Memory B cell (primary cell): ENCODE results near the gene LRGUK.
"Not testable (repeated sequence)": the region's sequence is repeated elsewhere in the genome, so short reads cannot be mapped to it uniquely, and the experiment has no call there.

Experiments used
- ATAC-seq: fragments of 150-1000 bp; cut with Tn5 transposase; 2 replicates; pipeline ENCODE4 v1.10.0; 2021; ENCODE audit warnings: low read depth, mild to moderate bottlenecking, moderate library complexity
- DNase-seq, 2 donors: peaks; one replicate each; pipeline ENCODE4 v3.0.0; 2022; ENCODE audit warnings: low spot score in 2 of 2
- H3K27ac Mint-ChIP-seq: one replicate; pipeline ENCODE4 v1.8.0; 2022; ENCODE audit warnings: mild to moderate bottlenecking, moderate library complexity, mixed read lengths
- H3K27me3 Mint-ChIP-seq: one replicate; pipeline ENCODE4 v1.8.0; 2022; ENCODE audit warnings: mixed read lengths
- H3K36me3 Mint-ChIP-seq: one replicate; pipeline ENCODE4 v1.8.0; 2022; ENCODE audit warnings: mild to moderate bottlenecking, mixed read lengths
- H3K4me1 Mint-ChIP-seq: one replicate; pipeline ENCODE4 v1.8.0; 2022; ENCODE audit warnings: mixed read lengths
- H3K4me3 Mint-ChIP-seq: one replicate; pipeline ENCODE4 v1.8.0; 2022; ENCODE audit warnings: mild to moderate bottlenecking, moderate library complexity, mixed read lengths
- H3K9me3 Mint-ChIP-seq: one replicate; pipeline ENCODE4 v1.8.0; 2022; ENCODE audit warnings: mixed read lengths

Gene LRGUK

DNA sequence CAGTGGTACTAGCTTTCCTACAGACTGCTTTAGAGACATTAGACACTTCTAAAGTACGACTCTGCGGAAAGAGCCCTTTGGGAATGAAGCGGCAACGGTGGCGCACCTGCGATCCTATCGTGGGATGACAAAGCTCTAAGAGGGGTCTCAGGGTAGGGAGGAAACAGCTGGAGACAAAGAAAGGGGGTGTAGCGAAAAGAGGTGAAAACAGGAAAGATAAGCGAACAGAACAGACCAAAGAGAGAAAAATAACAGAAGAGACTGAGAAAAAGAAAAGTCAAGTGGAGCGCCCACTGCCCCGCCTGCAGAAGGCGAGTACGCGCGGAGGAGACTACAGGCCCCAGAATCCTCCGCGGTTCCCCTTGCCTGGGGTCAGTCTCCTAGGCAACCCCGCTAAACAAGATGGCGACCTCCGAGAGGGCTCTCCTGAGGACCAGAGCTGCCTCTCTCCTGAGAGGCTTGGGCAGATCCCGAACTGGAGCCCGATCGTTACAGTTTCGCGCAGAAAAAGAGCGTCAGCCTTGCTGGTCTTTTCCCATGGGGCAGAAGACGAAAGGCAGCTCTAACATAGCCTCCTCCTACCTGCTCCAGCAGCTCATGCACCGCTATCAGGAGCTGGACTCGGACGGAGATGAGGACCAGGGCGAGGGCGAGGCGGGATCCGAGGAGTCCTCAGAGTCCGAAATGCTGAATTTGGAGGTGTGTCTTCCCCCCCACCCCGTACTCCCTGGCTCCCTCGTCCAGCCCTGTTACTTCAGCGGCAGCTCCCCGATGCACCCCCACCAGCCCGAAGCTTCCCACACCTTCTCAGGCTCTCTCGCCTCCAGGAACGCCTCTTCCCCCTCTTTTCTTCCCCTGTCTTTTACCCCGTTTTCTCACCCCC is at the start of gene LRGUK:
TSS of gene LRGUK (plus strand) at position 375 of the 883 bp plus-strand sequence. CDS start at position 403, 28 bp downstream.
- H3K9me3 Mint-ChIP-seq: no peaks in the 10 kb centered on the region
- peaks cover 13% of the 10 kb centered on the region for H3K4me1 Mint-ChIP-seq
- peak within 1 kb of the TSS; percentile 86 for H3K4me3 Mint-ChIP-seq
- peaks cover 16% of the 10 kb centered on the region for H3K27me3 Mint-ChIP-seq
- ATAC-seq: peak; percentile 100
- peaks cover 2% of the 10 kb centered on the region for H3K36me3 Mint-ChIP-seq
- peak within 1 kb of the TSS; percentile 46 for H3K27ac Mint-ChIP-seq
- DNase-seq: peak; percentile 67 to 73

- not testable (repeated sequence) for H3K9me3 Mint-ChIP-seq, H3K4me1 Mint-ChIP-seq, H3K27ac Mint-ChIP-seq, DNase-seq, ATAC-seq, H3K4me3 Mint-ChIP-seq, H3K27me3 Mint-ChIP-seq
- H3K36me3 Mint-ChIP-seq: peaks cover 16% of the 10 kb centered on the region
Measured at GRCh38 chr7:134077560-134077959, 49.6 kb upstream of the LRGUK start.

- no peak for ATAC-seq
- Mint-ChIP-seq H3K9me3 (peaks cover 6% of the 10 kb centered on the region), H3K27me3 (no peaks in the 10 kb centered on the region), H3K4me1 (no peaks in the 10 kb centered on the region), H3K27ac (no peak overlapping the region), H3K36me3 (peaks cover 16% of the 10 kb centered on the region), H3K4me3 (no peak overlapping the region)
- DNase-seq: no peak
Measured at GRCh38 chr7:134078991-134079390, 48.1 kb upstream of the LRGUK start.

GRCh38 chr7:134081695-134082094 is 45.4 kb upstream of the LRGUK start:
- H3K4me3 Mint-ChIP-seq: no peak overlapping the region
- ATAC-seq (no peak), DNase-seq (no peak)
- H3K36me3 Mint-ChIP-seq: peaks cover 2% of the 10 kb centered on the region
- no peak overlapping the region for H3K27ac Mint-ChIP-seq
- H3K9me3 Mint-ChIP-seq: peaks cover 2% of the 10 kb centered on the region
- H3K27me3 Mint-ChIP-seq: no peaks in the 10 kb centered on the region
- peaks cover 7% of the 10 kb centered on the region for H3K4me1 Mint-ChIP-seq

GRCh38 chr7:134083766-134084487 is 43.2 kb upstream of the LRGUK start:
- Mint-ChIP-seq H3K36me3 (peaks cover 3% of the 10 kb centered on the region), H3K4me3 (no peak overlapping the region), H3K4me1 (peaks cover 7% of the 10 kb centered on the region), H3K27ac (no peak overlapping the region), H3K9me3 (no peaks in the 10 kb centered on the region), H3K27me3 (no peaks in the 10 kb centered on the region)
- ATAC-seq (no peak), DNase-seq (no peak)

DNA sequence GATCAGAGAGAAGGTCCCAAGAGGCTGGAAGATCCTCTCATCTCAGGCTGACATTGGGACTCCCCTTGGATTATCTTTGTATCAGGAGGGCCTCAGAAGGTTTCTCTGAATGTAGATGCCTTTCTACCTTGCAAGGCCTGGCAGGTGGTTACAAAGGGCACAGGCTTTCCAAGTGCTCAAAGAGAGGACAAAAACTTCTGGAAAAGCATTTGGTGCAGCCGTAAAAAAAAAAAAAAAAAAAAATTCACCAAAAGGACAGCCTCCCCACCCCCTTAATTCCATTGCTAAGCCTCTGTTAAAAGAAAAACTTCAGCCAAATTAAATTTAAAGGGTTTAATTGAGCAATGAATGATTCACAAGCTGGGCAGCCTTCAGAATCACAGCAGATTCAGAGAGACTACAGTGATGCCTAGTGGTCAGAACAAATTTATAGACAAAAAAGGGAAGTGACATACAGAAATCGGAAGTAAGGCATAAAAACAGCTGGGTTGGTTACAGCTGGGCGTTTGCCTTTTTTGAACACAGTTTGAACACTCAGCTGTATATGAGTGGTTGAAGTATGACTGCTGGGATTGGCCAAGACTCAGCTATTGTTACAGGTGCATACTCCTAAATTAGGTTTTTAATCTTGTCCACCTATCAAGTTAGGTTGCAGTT is 42.5 kb upstream of the LRGUK start:
- H3K27me3 Mint-ChIP-seq: no peaks in the 10 kb centered on the region
- H3K4me3 Mint-ChIP-seq: no peak overlapping the region

GRCh38 chr7:134085311-134085710 is 41.8 kb upstream of the LRGUK start:
- Mint-ChIP-seq H3K4me1 (peaks cover 7% of the 10 kb centered on the region), H3K4me3 (no peak overlapping the region), H3K9me3 (peaks cover 6% of the 10 kb centered on the region), H3K36me3 (peaks cover 10% of the 10 kb centered on the region), H3K27me3 (no peaks in the 10 kb centered on the region), H3K27ac (no peak overlapping the region)
- DNase-seq (no peak), ATAC-seq (no peak)

More for the DNA sequence above, 42.5 kb upstream of the LRGUK start:
- peak; percentile 96 for ATAC-seq
- peak in 1 of 2 donors; percentile 38 for DNase-seq
- Mint-ChIP-seq H3K9me3 (peaks cover 3% of the 10 kb centered on the region), H3K36me3 (peaks cover 6% of the 10 kb centered on the region), H3K27ac (no peak overlapping the region), H3K4me1 (peaks cover 7% of the 10 kb centered on the region)

DNA sequence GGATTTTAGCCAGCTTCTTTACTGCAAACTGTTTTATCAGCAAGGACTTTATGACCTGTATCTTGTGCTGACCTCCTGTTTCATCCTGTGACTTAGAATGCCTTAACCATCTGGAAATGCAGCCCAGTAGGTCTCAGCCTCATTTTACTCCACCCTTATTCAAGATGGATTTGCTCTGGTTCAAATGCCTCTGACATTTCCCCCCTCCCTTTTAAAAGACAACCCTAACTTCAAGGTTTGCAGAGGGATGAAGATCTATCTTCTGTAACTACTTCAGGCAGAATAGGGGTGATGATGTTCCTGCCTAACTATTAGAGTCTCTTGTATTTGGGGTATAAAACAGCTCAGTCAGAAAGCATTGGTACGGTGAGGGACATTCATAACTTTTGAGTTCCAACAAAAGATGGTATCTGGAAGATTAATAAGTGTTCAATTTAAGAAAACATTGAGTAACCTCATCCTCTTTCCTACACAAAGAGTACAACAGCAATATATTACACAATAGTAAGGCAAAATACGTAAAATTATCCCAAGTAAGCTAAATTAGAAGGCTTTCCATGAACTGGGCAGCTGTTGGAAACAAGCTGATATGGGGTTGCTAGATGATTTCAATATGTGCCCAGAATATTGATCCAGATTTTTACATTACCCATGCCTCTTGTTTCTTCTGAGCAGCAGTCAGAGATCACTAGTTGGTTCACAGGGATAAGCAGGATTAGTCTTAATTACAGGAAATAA is 40.0 kb upstream of the LRGUK start:
- Mint-ChIP-seq H3K27ac (no peak overlapping the region), H3K9me3 (peaks cover 6% of the 10 kb centered on the region), H3K4me1 (peaks cover 7% of the 10 kb centered on the region), H3K27me3 (no peaks in the 10 kb centered on the region), H3K36me3 (peaks cover 10% of the 10 kb centered on the region), H3K4me3 (no peak overlapping the region)
- no peak for DNase-seq
- ATAC-seq: no peak

DNA sequence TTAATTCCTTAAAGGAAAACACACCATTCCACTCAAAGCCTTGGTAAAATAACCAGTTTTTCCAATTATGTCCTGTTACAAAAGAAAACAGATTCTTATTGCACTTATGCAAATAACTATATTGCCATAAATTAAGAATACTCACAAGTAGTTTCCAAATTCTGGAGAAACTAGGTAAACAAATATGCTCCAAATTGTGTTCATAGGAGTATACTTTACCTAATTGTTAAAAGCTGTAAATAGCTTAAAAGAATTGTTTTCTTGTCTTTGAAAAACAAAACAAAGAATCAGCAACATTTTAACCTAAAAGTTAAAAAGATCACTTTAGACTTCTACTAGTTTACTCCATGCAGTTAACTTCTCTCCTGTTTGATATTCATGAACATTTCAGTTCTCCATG is 38.9 kb upstream of the LRGUK start:
- ATAC-seq: no peak
- H3K4me1 Mint-ChIP-seq: peaks cover 7% of the 10 kb centered on the region
- H3K9me3 Mint-ChIP-seq: peaks cover 8% of the 10 kb centered on the region

GRCh38 chr7:134089446-134089845 is 37.7 kb upstream of the LRGUK start:
- DNase-seq (no peak), ATAC-seq (no peak)
- H3K27me3 Mint-ChIP-seq: no peaks in the 10 kb centered on the region
- no peak overlapping the region for H3K27ac Mint-ChIP-seq
- H3K4me3 Mint-ChIP-seq: no peak overlapping the region
- peaks cover 14% of the 10 kb centered on the region for H3K9me3 Mint-ChIP-seq
- H3K36me3 Mint-ChIP-seq: peaks cover 10% of the 10 kb centered on the region
- peaks cover 4% of the 10 kb centered on the region for H3K4me1 Mint-ChIP-seq

More for the DNA sequence above, 38.9 kb upstream of the LRGUK start:
- H3K27me3 Mint-ChIP-seq: no peaks in the 10 kb centered on the region
- peaks cover 10% of the 10 kb centered on the region for H3K36me3 Mint-ChIP-seq
- DNase-seq: no peak
- no peak overlapping the region for H3K4me3 Mint-ChIP-seq
- H3K27ac Mint-ChIP-seq: no peak overlapping the region

- H3K27me3 Mint-ChIP-seq: no peaks in the 10 kb centered on the region
- ATAC-seq: no peak
- no peaks in the 10 kb centered on the region for H3K36me3 Mint-ChIP-seq
- H3K9me3 Mint-ChIP-seq: peaks cover 12% of the 10 kb centered on the region
- no peak for DNase-seq
- no peaks in the 10 kb centered on the region for H3K4me1 Mint-ChIP-seq
- H3K4me3 Mint-ChIP-seq: no peak overlapping the region
- no peak overlapping the region for H3K27ac Mint-ChIP-seq
Measured at GRCh38 chr7:134098072-134098471, 29.1 kb upstream of the LRGUK start.

GRCh38 chr7:134101716-134102115 is 25.4 kb upstream of the LRGUK start:
- H3K4me3 Mint-ChIP-seq: no peak overlapping the region
- ATAC-seq (no peak), DNase-seq (no peak)
- no peaks in the 10 kb centered on the region for H3K9me3 Mint-ChIP-seq
- no peak overlapping the region for H3K27ac Mint-ChIP-seq
- no peaks in the 10 kb centered on the region for H3K36me3 Mint-ChIP-seq
- H3K27me3 Mint-ChIP-seq: no peaks in the 10 kb centered on the region
- H3K4me1 Mint-ChIP-seq: no peaks in the 10 kb centered on the region

- Mint-ChIP-seq H3K27ac (no peak overlapping the region), H3K4me3 (no peak overlapping the region), H3K4me1 (no peaks in the 10 kb centered on the region), H3K9me3 (peaks cover 2% of the 10 kb centered on the region), H3K36me3 (no peaks in the 10 kb centered on the region), H3K27me3 (no peaks in the 10 kb centered on the region)
- no peak for ATAC-seq
- DNase-seq: no peak
Measured at GRCh38 chr7:134104166-134104565, 23.0 kb upstream of the LRGUK start.
